M059J (cell line): ENCODE data around the gene AKAP8L. TPM values are rescaled to one million over a fixed set of nuclear protein-coding genes. Genes with fewer than 3 reads are reported as not detected.
A peak's percentile ranks its signal among the peaks of the same experiment; 100 is the strongest.

ENCODE experiments used
- DNase-seq: peaks from one replicate; pipeline ENCODE4 v3.0.0-alpha.2; 2012; ENCODE audit warnings: low read depth
- total RNA-seq: library from RNA; depleted of rRNA; stranded (reverse); fragments of >200 nt; shearing (Covaris generic); gene quantifications from 2 replicates; pipeline ENCODE4 v1.2.3, GENCODE V29; 2014

The AKAP8L gene
- total RNA-seq, 1 experiment from 2014 or later = 59.7 TPM

- peak; percentile 70 for DNase-seq
These were observed 31.1 kb upstream of the AKAP8L start, which contains the start of gene WIZ for GRCh38 chr19:15449620-15450527. TSS of gene WIZ (minus strand) at chr19:15449956. CDS start at chr19:15448307, 1,649 bp downstream.

- peak; percentile 40 for DNase-seq
These were observed 30.2 kb upstream of the AKAP8L start for GRCh38 chr19:15448778-15449619.

- no peak for DNase-seq
These were observed 29.4 kb upstream of the AKAP8L start for GRCh38 chr19:15448044-15448777.

- DNase-seq = no peak
These were observed 28.3 kb upstream of the AKAP8L start for GRCh38 chr19:15447057-15447456.

GRCh38 chr19:15445807-15446376 is 27.1 kb upstream of the AKAP8L start:
- no peak for DNase-seq

GRCh38 chr19:15445227-15445605 is 26.4 kb upstream of the AKAP8L start:
- no peak for DNase-seq

- no peak for DNase-seq
These were observed 25.9 kb upstream of the AKAP8L start for GRCh38 chr19:15444505-15445226.

- no peak for DNase-seq
These were observed 25.1 kb upstream of the AKAP8L start for GRCh38 chr19:15443838-15444237.

GRCh38 chr19:15443325-15443724 is 24.5 kb upstream of the AKAP8L start:
- DNase-seq = no peak

- no peak for DNase-seq
These were observed 23.5 kb upstream of the AKAP8L start for GRCh38 chr19:15442142-15442920.

GRCh38 chr19:15441317-15441716 is 22.5 kb upstream of the AKAP8L start:
- no peak for DNase-seq

GRCh38 chr19:15439821-15440641 is 21.2 kb upstream of the AKAP8L start:
- DNase-seq = no peak

GRCh38 chr19:15439078-15439799 is 20.5 kb upstream of the AKAP8L start:
- no peak for DNase-seq

- no peak for DNase-seq
These were observed 19.8 kb upstream of the AKAP8L start for GRCh38 chr19:15438577-15438976.

- no peak for DNase-seq
These were observed 19.3 kb upstream of the AKAP8L start for GRCh38 chr19:15438124-15438496.

- peak; percentile 27 for DNase-seq
These were observed 18.8 kb upstream of the AKAP8L start for GRCh38 chr19:15437355-15438123.

- no peak for DNase-seq
These were observed 18.0 kb upstream of the AKAP8L start for GRCh38 chr19:15436826-15437110.
